ENCODE data around the gene PLA2G2C. TPM values are rescaled to one million over a fixed set of nuclear protein-coding genes. Genes with fewer than 3 reads are reported as not detected.

PLA2G2C gene
- total and polyA plus RNA-seq, 10 donors, result 0.17 TPM; not detected in 9

DNA sequence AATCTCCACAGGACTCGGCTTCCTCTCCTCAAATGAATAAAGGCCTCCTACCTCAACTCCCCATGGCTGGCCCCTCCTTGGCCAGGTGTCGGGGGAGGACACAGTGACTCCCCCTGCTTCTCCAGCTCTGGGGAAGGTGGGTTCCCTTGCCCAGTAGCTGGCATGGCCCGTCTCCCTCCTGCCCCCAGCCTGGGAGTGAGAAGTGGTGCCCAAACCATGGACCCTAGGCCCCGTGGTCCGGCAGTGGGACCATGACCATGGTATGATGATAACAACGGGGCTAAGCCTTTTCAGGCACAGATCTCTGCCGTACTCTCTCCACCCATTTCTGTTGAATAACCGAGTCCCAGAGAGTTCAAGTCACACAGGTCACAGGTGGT, 36.0 kb downstream of the PLA2G2C start:
- TF ChIP-seq POLR2A (IDR thresholded peaks at IDR 0.05) (no peak), POLR2AphosphoS5 (IDR thresholded peaks at IDR 0.05) (no peak)
- TF ChIP-seq, protein P1, sequence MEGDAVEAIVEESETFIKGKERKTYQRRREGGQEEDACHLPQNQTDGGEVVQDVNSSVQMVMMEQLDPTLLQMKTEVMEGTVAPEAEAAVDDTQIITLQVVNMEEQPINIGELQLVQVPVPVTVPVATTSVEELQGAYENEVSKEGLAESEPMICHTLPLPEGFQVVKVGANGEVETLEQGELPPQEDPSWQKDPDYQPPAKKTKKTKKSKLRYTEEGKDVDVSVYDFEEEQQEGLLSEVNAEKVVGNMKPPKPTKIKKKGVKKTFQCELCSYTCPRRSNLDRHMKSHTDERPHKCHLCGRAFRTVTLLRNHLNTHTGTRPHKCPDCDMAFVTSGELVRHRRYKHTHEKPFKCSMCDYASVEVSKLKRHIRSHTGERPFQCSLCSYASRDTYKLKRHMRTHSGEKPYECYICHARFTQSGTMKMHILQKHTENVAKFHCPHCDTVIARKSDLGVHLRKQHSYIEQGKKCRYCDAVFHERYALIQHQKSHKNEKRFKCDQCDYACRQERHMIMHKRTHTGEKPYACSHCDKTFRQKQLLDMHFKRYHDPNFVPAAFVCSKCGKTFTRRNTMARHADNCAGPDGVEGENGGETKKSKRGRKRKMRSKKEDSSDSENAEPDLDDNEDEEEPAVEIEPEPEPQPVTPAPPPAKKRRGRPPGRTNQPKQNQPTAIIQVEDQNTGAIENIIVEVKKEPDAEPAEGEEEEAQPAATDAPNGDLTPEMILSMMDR (IDR thresholded peaks at IDR 0.05 in 8 of 11, conservative IDR thresholded peaks at IDR 0.05 in 3 of 11), result no peak
- Histone ChIP-seq H3K4me3 (no peak overlapping the region), H3K27me3 (replicated peaks in 1 of 7) (no peaks in the 10 kb centered on the region), H3K27ac (no peak overlapping the region), H3K9me3 (no peaks in the 10 kb centered on the region), H3K36me3 (no peaks in the 10 kb centered on the region), H3K4me1 (peaks cover 3 to 45% (median 30%) of the 10 kb centered on the region in 6 donors)
- intact Hi-C loops (cut with DNase I; ENCODE audit: low total_unique reads), result loop anchor here (5.0 kb wide), 2 partner anchors 48 to 178 kb away; no protein-coding TSS in a partner anchor
- DNase-seq, result no peak
- 76 to 92% (median 85%) methylated on average over 8 of the region's 8 CpGs for WGBS, 5 donors

DNA sequence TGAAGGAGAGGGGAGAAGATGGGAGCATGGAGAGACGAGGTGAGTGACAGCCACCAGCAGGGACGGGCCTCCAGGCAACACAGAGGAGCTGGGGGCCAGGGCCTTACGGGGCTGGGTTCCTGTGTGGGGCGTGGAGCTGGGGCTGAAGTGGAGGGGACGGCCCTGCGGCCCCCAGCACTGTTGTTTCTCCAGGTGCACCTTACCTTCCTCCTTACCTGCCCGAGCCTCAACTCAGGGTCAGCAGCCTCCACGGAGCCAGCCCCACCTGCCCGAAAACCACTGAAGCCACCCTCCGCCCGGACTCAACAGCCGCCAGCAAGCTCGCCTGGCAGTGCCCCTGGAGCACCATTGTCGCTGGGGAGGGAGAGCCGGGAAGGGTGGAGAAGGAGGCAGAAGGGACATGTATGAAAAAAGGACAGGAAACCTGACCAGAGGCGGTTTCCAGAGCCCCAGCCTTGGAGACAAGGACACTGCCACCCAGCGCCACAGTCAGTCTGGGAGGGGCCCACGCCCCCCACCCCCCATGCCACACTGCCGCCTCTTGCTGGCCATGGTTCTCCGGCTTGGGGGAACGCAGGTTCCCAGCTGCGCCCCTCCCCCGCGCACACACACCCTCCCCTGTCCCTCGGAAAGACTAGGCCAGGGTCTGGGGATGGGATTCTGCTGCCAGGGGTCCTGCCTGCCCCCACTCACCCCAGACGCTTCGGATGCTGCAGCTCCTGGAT, 36.6 kb downstream of the PLA2G2C start:
- no peaks in the 10 kb centered on the region for H3K9me3 ChIP-seq
- TF ChIP-seq, protein P1 (IDR thresholded peaks at IDR 0.05 in 8 of 11, conservative IDR thresholded peaks at IDR 0.05 in 3 of 11), result no peak
- no peak for TF ChIP-seq POLR2A (IDR thresholded peaks at IDR 0.05)
- no peak for DNase-seq
- no peak overlapping the region for H3K27ac ChIP-seq
- intact Hi-C loops (cut with DNase I; ENCODE audit: low total_unique reads), result loop anchor here (5.0 kb wide), 2 partner anchors 47 to 177 kb away; no protein-coding TSS in a partner anchor
- peaks cover 3 to 45% (median 28%) of the 10 kb centered on the region in 6 donors for H3K4me1 ChIP-seq
- 77 to 88% (median 80%) methylated on average over 20 to 27 of the region's 27 CpGs for WGBS, 5 donors
- H3K27me3 ChIP-seq (replicated peaks in 1 of 7), result no peaks in the 10 kb centered on the region
- H3K4me3 ChIP-seq, result no peak overlapping the region
- H3K36me3 ChIP-seq, result no peaks in the 10 kb centered on the region

DNA sequence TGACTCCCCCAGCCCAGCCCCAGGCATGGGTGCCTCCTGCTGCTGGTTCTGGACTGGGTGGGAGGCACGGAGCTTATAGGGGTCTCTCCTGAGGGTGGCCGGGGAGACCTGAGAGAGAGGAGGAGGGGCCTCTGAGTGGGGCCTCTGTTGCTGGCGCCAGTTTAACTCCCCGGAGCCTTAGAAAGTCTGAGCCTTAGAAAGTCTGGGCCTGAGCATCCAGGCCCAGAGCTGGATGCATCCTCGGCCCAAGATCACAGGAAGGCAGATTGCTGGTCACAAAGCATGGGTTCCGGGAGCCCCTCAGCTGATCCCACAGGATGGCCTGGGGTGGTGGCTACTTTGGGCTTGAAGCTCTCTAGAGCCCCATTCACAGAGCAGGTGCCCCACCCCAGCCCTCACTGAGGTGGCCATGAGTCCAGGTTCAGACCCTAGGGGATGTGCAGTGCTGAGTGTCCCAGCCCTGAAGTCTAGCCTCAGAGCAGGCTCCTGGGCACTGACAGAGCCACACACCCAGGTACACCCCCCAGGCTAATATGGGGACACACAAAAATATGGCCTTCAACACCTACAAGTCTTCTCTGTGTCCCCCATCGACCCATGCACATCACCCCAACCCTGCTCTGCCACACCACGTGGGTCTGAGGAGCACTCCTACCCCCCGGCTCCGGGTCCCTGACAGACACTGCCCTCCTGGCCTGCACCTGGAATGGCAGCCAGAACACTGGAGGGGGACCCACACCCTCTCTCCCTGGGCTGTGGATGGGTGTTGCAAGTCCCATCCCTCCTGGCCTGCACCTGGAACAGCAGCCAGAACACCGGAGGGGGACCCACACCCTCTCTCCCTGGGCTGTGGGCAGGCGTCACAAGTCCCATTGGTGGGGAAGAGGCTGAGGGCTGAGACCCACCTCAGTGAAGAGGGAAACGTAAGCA, 37.5 kb downstream of the PLA2G2C start:
- no peaks in the 10 kb centered on the region for H3K36me3 ChIP-seq
- no peak overlapping the region for H3K27ac ChIP-seq
- 86 to 96% (median 92%) methylated on average over 7 to 13 of the region's 13 CpGs for WGBS, 5 donors
- no peaks in the 10 kb centered on the region for H3K9me3 ChIP-seq
- no peak overlapping the region for H3K4me3 ChIP-seq
- intact Hi-C loops (cut with DNase I; ENCODE audit: low total_unique reads), result no loop called here
- H3K4me1 ChIP-seq, result peaks cover 3 to 35% (median 20%) of the 10 kb centered on the region in 6 donors
- no peaks in the 10 kb centered on the region for H3K27me3 ChIP-seq (replicated peaks in 1 of 7)
- no peak for DNase-seq
- TF ChIP-seq POLR2A (IDR thresholded peaks at IDR 0.05), result no peak
- TF ChIP-seq, protein P1 (IDR thresholded peaks at IDR 0.05 in 8 of 11, conservative IDR thresholded peaks at IDR 0.05 in 3 of 11), result no peak
- no peak for TF ChIP-seq POLR2AphosphoS5 (IDR thresholded peaks at IDR 0.05)
